Breast epithelium (tissue), 3 donors: ENCODE measurements around the gene SLC44A1.

Experiments used
- POLR2A ChIP-seq: fragments of 450-650 bp; IDR thresholded peaks from one replicate; pipeline ENCODE4 v1.6.1; 2016; ENCODE audit warnings: antibody characterized with exemption, mild to moderate bottlenecking, moderate library complexity
- POLR2AphosphoS5 ChIP-seq, 3 donors: sonication (generic); formaldehyde crosslinking; IDR thresholded peaks; one replicate each; pipeline ENCODE4 v1.6.1; 2017; ENCODE audit warnings: antibody characterized with exemption in 3 of 3
- TF ChIP-seq, protein P1 (sequence below), 3 donors: fragments of 450-650 bp; IDR thresholded peaks; one replicate each; pipeline ENCODE4 v1.5.1; 2016 to 2017; ENCODE audit warnings: antibody characterized with exemption in 3 of 3, mild to moderate bottlenecking in 3 of 3, moderate library complexity in 3 of 3

- TF ChIP-seq, protein P1, sequence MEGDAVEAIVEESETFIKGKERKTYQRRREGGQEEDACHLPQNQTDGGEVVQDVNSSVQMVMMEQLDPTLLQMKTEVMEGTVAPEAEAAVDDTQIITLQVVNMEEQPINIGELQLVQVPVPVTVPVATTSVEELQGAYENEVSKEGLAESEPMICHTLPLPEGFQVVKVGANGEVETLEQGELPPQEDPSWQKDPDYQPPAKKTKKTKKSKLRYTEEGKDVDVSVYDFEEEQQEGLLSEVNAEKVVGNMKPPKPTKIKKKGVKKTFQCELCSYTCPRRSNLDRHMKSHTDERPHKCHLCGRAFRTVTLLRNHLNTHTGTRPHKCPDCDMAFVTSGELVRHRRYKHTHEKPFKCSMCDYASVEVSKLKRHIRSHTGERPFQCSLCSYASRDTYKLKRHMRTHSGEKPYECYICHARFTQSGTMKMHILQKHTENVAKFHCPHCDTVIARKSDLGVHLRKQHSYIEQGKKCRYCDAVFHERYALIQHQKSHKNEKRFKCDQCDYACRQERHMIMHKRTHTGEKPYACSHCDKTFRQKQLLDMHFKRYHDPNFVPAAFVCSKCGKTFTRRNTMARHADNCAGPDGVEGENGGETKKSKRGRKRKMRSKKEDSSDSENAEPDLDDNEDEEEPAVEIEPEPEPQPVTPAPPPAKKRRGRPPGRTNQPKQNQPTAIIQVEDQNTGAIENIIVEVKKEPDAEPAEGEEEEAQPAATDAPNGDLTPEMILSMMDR (IDR thresholded peaks at IDR 0.05), result no peak
- TF ChIP-seq POLR2A (no peak), POLR2AphosphoS5 (IDR thresholded peaks at IDR 0.05) (no peak)
Measured at GRCh38 chr9:105311306-105311705, 66.9 kb downstream of the SLC44A1 start.
